HepG2 (cell line): ENCODE results near the gene TK1. TPM values are rescaled to one million over a fixed set of nuclear protein-coding genes. Genes with fewer than 3 reads are reported as not detected.

Experiments used
- ARID5B ChIP-seq: IDR thresholded peaks from 2 replicates; pipeline ENCODE4 v1.4.0; 2020; ENCODE audit warnings: mild to moderate bottlenecking, missing genetic modification reagents
- CCDC6 ChIP-seq: sonication (generic); formaldehyde crosslinking; IDR thresholded peaks from 2 replicates; pipeline ENCODE4 v1.8.1; 2022; ENCODE audit warnings: mild to moderate bottlenecking, missing genetic modification reagents, moderate library complexity
- CEBPB ChIP-seq: IDR thresholded peaks from 2 replicates; pipeline ENCODE4 v1.6.1; 2011; ENCODE audit warnings: low read depth, low read length, improper control_type of control experiment, borderline replicate concordance
- CREM ChIP-seq, 2 experiments: sonication (generic) in 1 of 2; formaldehyde crosslinking in 1 of 2; IDR thresholded peaks; 2 replicates each; pipeline versions ENCODE4 v1.4.0 to v1.6.1; 2016 to 2020; ENCODE audit warnings: antibody characterized with exemption in 1 of 2, mild to moderate bottlenecking in 1 of 2, missing genetic modification reagents in 1 of 2
- FOSL2 ChIP-seq: sonication (generic); formaldehyde crosslinking; IDR thresholded peaks from 2 replicates; pipeline ENCODE4 v1.4.0; 2020; ENCODE audit warnings: missing genetic modification reagents
- GTF2F1 ChIP-seq: fragments of 150-350 bp; IDR thresholded peaks from 2 replicates; pipeline ENCODE4 v1.6.1; 2014; ENCODE audit warnings: low read length
- HIVEP1 ChIP-seq: sonication (generic); formaldehyde crosslinking; IDR thresholded peaks from 2 replicates; pipeline ENCODE4 v1.4.0; 2020; ENCODE audit warnings: mild to moderate bottlenecking, missing genetic modification reagents
- HOMEZ ChIP-seq: IDR thresholded peaks from 2 replicates; pipeline ENCODE4 v1.6.1; 2016; ENCODE audit warnings: low read depth
- KLF6 ChIP-seq: IDR thresholded peaks from 2 replicates; pipeline ENCODE4 v1.8.0; 2016; ENCODE audit warnings: missing biosample characterization, missing genetic modification reagents
- LCORL ChIP-seq, 2 experiments: fragments of 450-650 bp in 1 of 2; sonication (generic) in 1 of 2; formaldehyde crosslinking in 1 of 2; IDR thresholded peaks; 2 replicates each; pipeline versions ENCODE4 v1.5.0 to v1.6.1; 2017 to 2020; ENCODE audit warnings: antibody characterized with exemption in 1 of 2, missing genetic modification reagents in 1 of 2
- MED1 ChIP-seq: sonication (generic); formaldehyde crosslinking; IDR thresholded peaks from 2 replicates; pipeline ENCODE4 v1.4.0; 2020; ENCODE audit warnings: missing genetic modification reagents
- MTF1 ChIP-seq: sonication (generic); formaldehyde crosslinking; IDR thresholded peaks from 2 replicates; pipeline ENCODE4 v1.5.0; 2020; ENCODE audit warnings: missing genetic modification reagents
- PRMT3 ChIP-seq: sonication (generic); formaldehyde crosslinking; IDR thresholded peaks from 2 replicates; pipeline ENCODE4 v1.8.1; 2022; ENCODE audit warnings: low read depth, mild to moderate bottlenecking, moderate library complexity, missing genetic modification reagents, borderline replicate concordance
- STAT5B ChIP-seq: sonication (generic); formaldehyde crosslinking; IDR thresholded peaks from 2 replicates; pipeline ENCODE4 v1.4.0; 2020; ENCODE audit warnings: missing genetic modification reagents
- SYNCRIP ChIP-seq: fragments of 200-400 bp; formaldehyde crosslinking; IDR thresholded peaks from 2 replicates; pipeline ENCODE4 v1.6.1; 2018; ENCODE audit warnings: mild to moderate bottlenecking, low read depth, low read length; ENCODE audit not compliant: insufficient read depth
- TCF7 ChIP-seq: sonication (generic); IDR thresholded peaks from 2 replicates; pipeline ENCODE4 v1.6.1; 2016; ENCODE audit warnings: antibody characterized with exemption, low read depth
- XRCC5 ChIP-seq: fragments of 200-400 bp; formaldehyde crosslinking; optimal IDR thresholded peaks from 2 replicates; pipeline ENCODE3; 2017; ENCODE audit warnings: mild to moderate bottlenecking, low read length
- ZBTB46 ChIP-seq: sonication (generic); formaldehyde crosslinking; IDR thresholded peaks from 2 replicates; pipeline ENCODE4 v1.4.0; 2020; ENCODE audit warnings: mild to moderate bottlenecking, missing genetic modification reagents, borderline replicate concordance
- ZFP36L2 ChIP-seq: sonication (generic); formaldehyde crosslinking; IDR thresholded peaks from 2 replicates; pipeline ENCODE4 v1.4.0; 2020; ENCODE audit warnings: missing genetic modification reagents
- ZNF619 ChIP-seq: sonication (generic); formaldehyde crosslinking; IDR thresholded peaks from 2 replicates; pipeline ENCODE4 v1.4.0; 2020; ENCODE audit warnings: mild to moderate bottlenecking, missing genetic modification reagents
- ZNF737 ChIP-seq: sonication (generic); formaldehyde crosslinking; IDR thresholded peaks from 2 replicates; pipeline ENCODE4 v1.5.0; 2020; ENCODE audit warnings: missing genetic modification reagents, mild to moderate bottlenecking, borderline replicate concordance
- ZNF75D ChIP-seq: sonication (generic); formaldehyde crosslinking; IDR thresholded peaks from 2 replicates; pipeline ENCODE4 v1.8.1; 2023; ENCODE audit warnings: missing genetic modification reagents, mild to moderate bottlenecking, borderline replicate concordance
- ZNF878 ChIP-seq: sonication (generic); formaldehyde crosslinking; IDR thresholded peaks from 2 replicates; pipeline ENCODE4 v1.8.1; 2023; ENCODE audit warnings: mild to moderate bottlenecking, missing genetic modification reagents, moderate library complexity
- ZSCAN22 ChIP-seq: sonication (generic); formaldehyde crosslinking; IDR thresholded peaks from 2 replicates; pipeline ENCODE4 v1.4.0; 2020; ENCODE audit warnings: mild to moderate bottlenecking, missing genetic modification reagents
- polyA plus RNA-seq, 8 experiments: library from polyadenylated mRNA; depleted of rRNA in 3 of 8; stranded (reverse) in 7 of 8; unstranded in 1 of 8; fragments of >200 nt; fragmentation: Illumina TruSeq in 4 of 8; extraction: Trizol in 4 of 8; gene quantifications; 2 replicates each; pipeline versions ENCODE4 v1.2.1 to v1.2.3, GENCODE V29; 2011 to 2016; ENCODE audit warnings: low read depth in 4 of 8, missing spikeins in 1 of 8, mixed read lengths in 1 of 8; ENCODE audit not compliant: insufficient read depth in 1 of 8
- total RNA-seq, 5 experiments: library from RNA; depleted of rRNA; stranded (reverse); fragments of >200 nt; fragmentation: Illumina TruSeq; extraction: Trizol; gene quantifications; 2 replicates each; pipeline ENCODE4 v1.2.3, GENCODE V29; 2016; ENCODE audit warnings: low read depth in 1 of 5

Gene TK1
- total and polyA plus RNA-seq, 2 of the 13 experiments (the other 11 are each of a cell fraction or from before 2014, with no cell fraction given): 45.0 to 96.0 TPM

GRCh38 chr17:78159575-78160158 is 27.2 kb downstream of the TK1 start (continued):
- peak; percentile 73 for TF ChIP-seq ARID5B (CRISPR knock-in tag)
- TF ChIP-seq MTF1 (CRISPR knock-in tag): no peak
- peak; percentile 6; the same call in 1 of the 2 replicates for TF ChIP-seq LCORL (IDR thresholded peaks at IDR 0.05)
- peak; percentile 83 for TF ChIP-seq LCORL (CRISPR knock-in tag; IDR thresholded peaks at IDR 0.05)
- TF ChIP-seq ZNF619 (CRISPR knock-in tag): no peak
- TF ChIP-seq ZNF878 (CRISPR knock-in tag): 0 out of 2 replicates have a peak, but pooled peaks have one; percentile 63
- TF ChIP-seq ZSCAN22 (CRISPR knock-in tag): no peak
- no peak for TF ChIP-seq KLF6
- no peak; the same call in 1 of the 2 replicates for TF ChIP-seq HOMEZ (CRISPR knock-in tag)
- no peak for TF ChIP-seq ZNF737 (CRISPR knock-in tag)
- no peak for TF ChIP-seq HIVEP1 (CRISPR knock-in tag)
- no peak for TF ChIP-seq GTF2F1
- TF ChIP-seq PRMT3 (CRISPR knock-in tag): no peak
- TF ChIP-seq CCDC6: 0 out of 2 replicates have a peak, but pooled peaks have one; percentile 60
- TF ChIP-seq CEBPB: peak; percentile 67
- TF ChIP-seq XRCC5: peak; percentile 31
- TF ChIP-seq SYNCRIP: no peak
- peak; percentile 34; the same call in 1 of the 2 replicates for TF ChIP-seq CREM (IDR thresholded peaks at IDR 0.05)
- no peak for TF ChIP-seq CREM (CRISPR knock-in tag; IDR thresholded peaks at IDR 0.05)
- peak; percentile 45; the same call in 1 of the 2 replicates for TF ChIP-seq MED1 (CRISPR knock-in tag)
- TF ChIP-seq FOSL2 (CRISPR knock-in tag): peak; percentile 52; the same call in 1 of the 2 replicates
- TF ChIP-seq STAT5B (CRISPR knock-in tag): no peak
- TF ChIP-seq TCF7: peak; percentile 5; the same call in 1 of the 2 replicates
- no peak for TF ChIP-seq ZFP36L2 (CRISPR knock-in tag)
- TF ChIP-seq ZNF75D: no peak
- 0 out of 2 replicates have a peak, but pooled peaks have one; percentile 72 for TF ChIP-seq ZBTB46
